CD4-positive, CD25-positive, alpha-beta regulatory T cell (primary cell): ENCODE measurements around the gene MAL. TPM values are rescaled to one million over a fixed set of nuclear protein-coding genes. Genes with fewer than 3 reads are reported as not detected.

Experiments
- ATAC-seq, 2 donors: fragments of 150-1000 bp; cut with Tn5 transposase; one replicate each; pipeline ENCODE4 v1.10.0; 2021; ENCODE audit warnings: low read depth in 2 of 2, moderate number of reproducible peaks in 2 of 2, moderate library complexity in 1 of 2
- DNase-seq, 3 donors: peaks; one replicate each; pipeline versions ENCODE4 v3.0.0 to v3.0.0-alpha.2; 2012 to 2022; ENCODE audit warnings: mixed read lengths in 1 of 3
- H3K27ac ChIP-seq: one replicate; pipeline ENCODE4 v1.7.0; 2013; ENCODE audit warnings: mild to moderate bottlenecking, low read length; ENCODE audit not compliant: insufficient read depth, poor library complexity, severe bottlenecking
- H3K27me3 ChIP-seq: one replicate; pipeline ENCODE4 v1.7.0; 2013; ENCODE audit warnings: low read length; ENCODE audit not compliant: control insufficient read depth, insufficient read depth
- H3K36me3 ChIP-seq: one replicate; pipeline ENCODE4 v1.7.0; 2013; ENCODE audit warnings: mild to moderate bottlenecking, low read length, moderate library complexity; ENCODE audit not compliant: control insufficient read depth, insufficient read depth
- H3K4me1 ChIP-seq: 2 replicates; pipeline ENCODE4 v1.7.0; 2013; ENCODE audit warnings: mild to moderate bottlenecking, low read length; ENCODE audit not compliant: insufficient read depth, control insufficient read depth, poor library complexity, severe bottlenecking
- H3K4me3 ChIP-seq: one replicate; pipeline ENCODE4 v1.7.0; 2013; ENCODE audit warnings: low read depth, mild to moderate bottlenecking, low read length, moderate library complexity
- H3K9me3 ChIP-seq, 2 experiments: 1 replicate in 1 of 2; 2 replicates in 1 of 2; pipeline ENCODE4 v1.7.0; 2013; ENCODE audit warnings: low read length in 2 of 2, mild to moderate bottlenecking in 1 of 2, moderate library complexity in 1 of 2; ENCODE audit not compliant: control insufficient read depth in 2 of 2
- H3K27ac Mint-ChIP-seq, 3 donors: one replicate each; pipeline ENCODE4 v1.8.0; 2020 to 2022; ENCODE audit warnings: mild to moderate bottlenecking in 3 of 3, mixed read lengths in 3 of 3, moderate library complexity in 2 of 3
- H3K27me3 Mint-ChIP-seq: one replicate; pipeline ENCODE4 v1.8.0; 2022; ENCODE audit warnings: mild to moderate bottlenecking, mixed read lengths
- H3K36me3 Mint-ChIP-seq: one replicate; pipeline ENCODE4 v1.8.0; 2020; ENCODE audit warnings: mixed read lengths
- H3K4me1 Mint-ChIP-seq, 4 donors: one replicate each; pipeline ENCODE4 v1.8.0; 2020 to 2022; ENCODE audit warnings: mixed read lengths in 4 of 4, mild to moderate bottlenecking in 1 of 4
- H3K4me3 Mint-ChIP-seq, 4 donors: one replicate each; pipeline ENCODE4 v1.8.0; 2020 to 2022; ENCODE audit warnings: mild to moderate bottlenecking in 4 of 4, mixed read lengths in 4 of 4, moderate library complexity in 3 of 4
- H3K9me3 Mint-ChIP-seq, 7 donors: one replicate each; pipeline ENCODE4 v1.8.0; 2020 to 2022; ENCODE audit warnings: mixed read lengths in 7 of 7, mild to moderate bottlenecking in 3 of 7, moderate library complexity in 2 of 7
- polyA plus RNA-seq, 4 donors: library from polyadenylated mRNA; unstranded; fragments of 300-500 nt; fragmentation: Illumina TruSeq; gene quantifications; one replicate each; pipeline ENCODE4 v1.2.3, GENCODE V29; 2021
- total RNA-seq: library from RNA; stranded (reverse); gene quantifications from one replicate; pipeline ENCODE4 v1.2.3, GENCODE V29; 2022

MAL gene
- total and polyA plus RNA-seq, 5 donors from 2014 or later = 130 to 263 (median 191) TPM

DNA sequence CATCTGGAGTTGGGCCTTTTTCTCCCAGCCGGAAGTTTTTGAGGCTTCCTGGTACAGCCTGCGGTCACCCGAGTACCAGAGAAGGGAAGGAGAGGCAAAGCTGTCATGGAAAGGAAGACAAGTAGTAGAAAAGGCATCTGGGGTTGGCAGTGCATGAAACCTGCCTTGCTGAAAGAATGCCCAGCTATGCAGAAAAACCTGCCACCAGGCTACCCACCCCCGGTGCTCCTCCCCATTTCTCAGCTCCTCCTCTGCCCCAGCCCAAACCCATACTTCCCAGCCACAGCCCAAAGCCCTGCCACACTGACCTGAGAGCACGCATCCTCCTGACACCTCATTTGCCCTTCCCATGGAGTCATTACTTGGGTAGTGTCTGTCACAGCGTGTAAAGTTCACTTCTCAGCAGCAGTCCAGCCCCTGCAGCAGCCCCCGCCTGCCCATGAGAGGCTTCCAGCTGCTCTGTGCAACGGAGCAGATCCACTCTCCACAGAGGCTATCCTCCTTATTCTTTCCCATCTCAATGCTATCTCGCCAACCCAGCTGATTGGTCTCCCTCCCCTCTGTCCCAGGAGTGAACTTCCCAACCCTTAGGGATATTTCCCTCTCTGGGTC lies 40.4 kb upstream of the MAL start:
- Histone ChIP-seq H3K9me3 (no peaks in the 10 kb centered on the region), H3K4me1 (no peaks in the 10 kb centered on the region), H3K27ac (no peak overlapping the region), H3K27me3 (peaks cover 4% of the 10 kb centered on the region), H3K36me3 (no peaks in the 10 kb centered on the region), H3K4me3 (no peak overlapping the region)
- no peak for DNase-seq
- no peaks in the 10 kb centered on the region for H3K4me1 Mint-ChIP-seq
- no peak overlapping the region for H3K4me3 Mint-ChIP-seq
- H3K27ac Mint-ChIP-seq = no peak overlapping the region
- ATAC-seq = no peak
- peaks cover 18% of the 10 kb centered on the region for H3K27me3 Mint-ChIP-seq
- H3K9me3 Mint-ChIP-seq = peaks cover 0 to 1% (median 0%) of the 10 kb centered on the region in 7 donors
- H3K36me3 Mint-ChIP-seq = no peaks in the 10 kb centered on the region

- ATAC-seq = no peak
Measured at GRCh38 chr2:94985636-94986035, 39.9 kb upstream of the MAL start.

DNA sequence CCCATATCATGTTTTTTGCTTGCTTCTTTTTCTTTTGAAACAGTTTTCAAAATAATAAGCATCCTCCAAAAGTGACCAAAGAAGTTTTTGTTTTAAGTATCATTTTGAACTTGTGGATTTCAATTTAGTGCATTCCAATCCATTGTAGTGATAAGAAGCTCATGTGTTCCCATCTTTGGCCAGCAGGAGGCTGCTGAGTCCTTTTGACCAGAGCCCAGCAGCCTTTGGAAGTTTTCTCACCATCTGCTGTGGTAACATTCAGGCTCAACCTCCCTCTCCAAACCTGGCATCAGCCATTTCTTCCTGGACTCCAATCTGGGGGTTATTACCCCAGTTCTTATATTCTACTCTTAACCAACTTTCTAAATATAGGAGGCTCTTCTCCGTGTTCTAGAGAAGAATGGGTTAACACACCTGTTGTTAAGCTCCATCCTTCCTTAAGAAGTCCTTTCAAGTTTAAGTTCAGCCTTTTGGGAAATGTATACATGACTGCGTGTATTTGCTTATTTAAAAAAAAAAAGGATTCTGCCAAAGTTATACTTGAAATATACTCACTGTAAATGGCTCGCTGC lies 39.0 kb upstream of the MAL start:
- Mint-ChIP-seq H3K27me3 (peaks cover 18% of the 10 kb centered on the region), H3K36me3 (no peaks in the 10 kb centered on the region), H3K4me1 (no peaks in the 10 kb centered on the region), H3K27ac (no peak overlapping the region), H3K9me3 (peaks cover 0 to 1% (median 0%) of the 10 kb centered on the region in 7 donors), H3K4me3 (no peak overlapping the region)
- no peaks in the 10 kb centered on the region for H3K9me3 ChIP-seq
- ATAC-seq = no peak
- no peak overlapping the region for H3K4me3 ChIP-seq
- H3K4me1 ChIP-seq = no peaks in the 10 kb centered on the region
- H3K27ac ChIP-seq = no peak overlapping the region
- no peaks in the 10 kb centered on the region for H3K36me3 ChIP-seq
- H3K27me3 ChIP-seq = peaks cover 4% of the 10 kb centered on the region
- peak in 2 of 3 donors; percentile 26 to 63 for DNase-seq

More at GRCh38 chr2:94985636-94986035, 39.9 kb upstream of the MAL start:
- DNase-seq = no peak
- Histone ChIP-seq H3K27me3 (peaks cover 4% of the 10 kb centered on the region), H3K4me1 (no peaks in the 10 kb centered on the region), H3K27ac (no peak overlapping the region), H3K9me3 (no peaks in the 10 kb centered on the region), H3K36me3 (no peaks in the 10 kb centered on the region), H3K4me3 (no peak overlapping the region)
- Mint-ChIP-seq H3K4me3 (no peak overlapping the region), H3K27me3 (peaks cover 18% of the 10 kb centered on the region), H3K36me3 (no peaks in the 10 kb centered on the region), H3K4me1 (no peaks in the 10 kb centered on the region), H3K9me3 (peaks cover 0 to 1% (median 0%) of the 10 kb centered on the region in 7 donors), H3K27ac (no peak overlapping the region)

- no peaks in the 10 kb centered on the region for H3K4me1 ChIP-seq
- H3K27me3 Mint-ChIP-seq = peaks cover 18% of the 10 kb centered on the region
- peaks cover 4% of the 10 kb centered on the region for H3K27me3 ChIP-seq
- no peak overlapping the region for H3K4me3 ChIP-seq
- no peaks in the 10 kb centered on the region for H3K36me3 Mint-ChIP-seq
- DNase-seq (no peak), ATAC-seq (no peak)
- H3K36me3 ChIP-seq = no peaks in the 10 kb centered on the region
- no peaks in the 10 kb centered on the region for H3K4me1 Mint-ChIP-seq
- H3K9me3 Mint-ChIP-seq = no peaks in the 10 kb centered on the region
- no peak overlapping the region for H3K27ac Mint-ChIP-seq
- no peak overlapping the region for H3K4me3 Mint-ChIP-seq
- H3K9me3 ChIP-seq = no peaks in the 10 kb centered on the region
- no peak overlapping the region for H3K27ac ChIP-seq
Measured at GRCh38 chr2:94987074-94988020, 38.2 kb upstream of the MAL start.

DNA sequence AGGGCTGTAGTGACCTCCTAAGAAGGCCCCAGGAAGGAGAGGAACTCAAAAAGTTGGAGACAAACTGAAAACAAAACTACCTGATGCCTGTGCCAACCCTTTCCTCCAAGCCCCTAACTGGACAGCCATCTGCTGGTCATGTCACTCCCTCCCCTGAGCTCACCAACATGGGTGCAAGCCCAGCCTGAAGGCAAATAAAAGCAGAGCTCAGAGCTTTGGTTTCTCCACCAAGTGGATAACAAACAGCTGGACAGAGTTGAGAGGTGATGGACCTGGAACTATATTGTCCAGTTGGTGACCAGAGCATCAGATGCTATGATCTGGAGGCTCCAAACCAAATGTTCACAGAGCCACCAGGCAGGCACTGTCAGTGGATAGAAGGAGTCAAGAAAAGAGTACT lies 34.6 kb upstream of the MAL start:
- Histone ChIP-seq H3K36me3 (no peaks in the 10 kb centered on the region), H3K4me1 (no peaks in the 10 kb centered on the region), H3K4me3 (no peak overlapping the region), H3K9me3 (no peaks in the 10 kb centered on the region), H3K27ac (no peak overlapping the region), H3K27me3 (peaks cover 4% of the 10 kb centered on the region)
- Mint-ChIP-seq H3K27ac (no peak overlapping the region), H3K36me3 (no peaks in the 10 kb centered on the region), H3K4me3 (no peak overlapping the region), H3K9me3 (no peaks in the 10 kb centered on the region), H3K27me3 (peaks cover 17% of the 10 kb centered on the region), H3K4me1 (no peaks in the 10 kb centered on the region)
- DNase-seq = no peak
- no peak for ATAC-seq

- DNase-seq (no peak), ATAC-seq (no peak)
- Mint-ChIP-seq H3K27me3 (peaks cover 10% of the 10 kb centered on the region), H3K27ac (no peak overlapping the region), H3K4me3 (no peak overlapping the region), H3K4me1 (no peaks in the 10 kb centered on the region), H3K36me3 (no peaks in the 10 kb centered on the region), H3K9me3 (no peaks in the 10 kb centered on the region)
- Histone ChIP-seq H3K36me3 (no peaks in the 10 kb centered on the region), H3K27me3 (peaks cover 4% of the 10 kb centered on the region), H3K4me3 (no peak overlapping the region), H3K27ac (no peak overlapping the region), H3K4me1 (no peaks in the 10 kb centered on the region), H3K9me3 (no peaks in the 10 kb centered on the region)
Measured at GRCh38 chr2:94992360-94992759, 33.1 kb upstream of the MAL start.

GRCh38 chr2:94993176-94994062 lies 32.1 kb upstream of the MAL start:
- Histone ChIP-seq H3K36me3 (no peaks in the 10 kb centered on the region), H3K4me1 (no peaks in the 10 kb centered on the region), H3K27me3 (peaks cover 4% of the 10 kb centered on the region), H3K9me3 (no peaks in the 10 kb centered on the region), H3K27ac (no peak overlapping the region), H3K4me3 (no peak overlapping the region)
- Mint-ChIP-seq H3K4me3 (no peak overlapping the region), H3K4me1 (peaks cover 0 to 4% (median 0%) of the 10 kb centered on the region in 4 donors), H3K27ac (peak overlapping the region in 2 of 3 donors; percentile 34 to 78), H3K9me3 (no peaks in the 10 kb centered on the region), H3K27me3 (peaks cover 7% of the 10 kb centered on the region), H3K36me3 (no peaks in the 10 kb centered on the region)
- ATAC-seq (no peak), DNase-seq (no peak)
